HG02938 (cell line): ENCODE measurements around the gene SOX3.

Experiments
- ATAC-seq: cut with Tn5 transposase; IDR thresholded peaks from one replicate; pipeline ENCODE4 v1.9.1; 2021; ENCODE audit warnings: mild to moderate bottlenecking, moderate library complexity; ENCODE audit not compliant: unreplicated experiment

The SOX3 gene

GRCh38 chrX:140500441-140500840 lies 4.4 kb downstream of the SOX3 start:
- ATAC-seq, result no peak

- ATAC-seq, result no peak
Measured at GRCh38 chrX:140495739-140496138, 9.1 kb downstream of the SOX3 start.

GRCh38 chrX:140492066-140492994 lies 12.5 kb downstream of the SOX3 start:
- ATAC-seq, result no peak

- no peak for ATAC-seq
Measured at GRCh38 chrX:140480765-140481164, 24.1 kb downstream of the SOX3 start.

GRCh38 chrX:140477987-140478386 lies 26.9 kb downstream of the SOX3 start:
- ATAC-seq, result no peak

- ATAC-seq, result no peak
Measured at GRCh38 chrX:140475025-140475424, 29.8 kb downstream of the SOX3 start.

- ATAC-seq, result no peak
Measured at GRCh38 chrX:140467211-140467610, 37.7 kb downstream of the SOX3 start.
